Endothelial cell (in vitro differentiated cells): ENCODE results near the gene SASS6. TPM values are rescaled to one million over a fixed set of nuclear protein-coding genes. Genes with fewer than 3 reads are reported as not detected.

Experiments used
- DNase-seq: peaks from one replicate; pipeline ENCODE4 v3.0.0; 2021; ENCODE audit warnings: low spot score
- H3K27ac Mint-ChIP-seq: one replicate; pipeline ENCODE4 v1.8.0; 2021; ENCODE audit warnings: mixed read lengths, inconsistent platforms; ENCODE audit not compliant: unreplicated experiment
- H3K27me3 Mint-ChIP-seq: one replicate; pipeline ENCODE4 v1.8.0; 2021; ENCODE audit warnings: mild to moderate bottlenecking, moderate library complexity, mixed read lengths, inconsistent platforms; ENCODE audit not compliant: unreplicated experiment
- H3K36me3 Mint-ChIP-seq: one replicate; pipeline ENCODE4 v1.8.0; 2021; ENCODE audit warnings: mild to moderate bottlenecking, low read depth, mixed read lengths, inconsistent platforms; ENCODE audit not compliant: unreplicated experiment
- H3K4me1 Mint-ChIP-seq: one replicate; pipeline ENCODE4 v1.8.0; 2021; ENCODE audit warnings: mild to moderate bottlenecking, mixed read lengths, inconsistent platforms; ENCODE audit not compliant: unreplicated experiment
- H3K4me3 Mint-ChIP-seq: one replicate; pipeline ENCODE4 v1.8.0; 2021; ENCODE audit warnings: mild to moderate bottlenecking, mixed read lengths, inconsistent platforms; ENCODE audit not compliant: unreplicated experiment
- H3K9me3 Mint-ChIP-seq: one replicate; pipeline ENCODE4 v1.8.0; 2021; ENCODE audit warnings: mixed read lengths, inconsistent platforms; ENCODE audit not compliant: unreplicated experiment
- CTCF ChIP-seq: fragments of 200-600 bp; sonication (generic); IDR thresholded peaks from one replicate; pipeline ENCODE4 v1.5.0; 2021; ENCODE audit warnings: antibody characterized with exemption; ENCODE audit not compliant: unreplicated experiment
- total RNA-seq: library from RNA; stranded (reverse); fragmentation: NEBNext Ultra II Directional; extraction: Animal tissue kit (Norgen Biotek cat#: 25700); gene quantifications from one replicate; pipeline ENCODE4 v1.2.1, GENCODE V29; 2021; ENCODE audit not compliant: unreplicated experiment

Gene SASS6
- total RNA-seq, 1 donor from 2014 or later, result 6.1 TPM

- H3K27ac Mint-ChIP-seq, result no peak overlapping the region
- H3K4me3 Mint-ChIP-seq, result no peak overlapping the region
- no peaks in the 10 kb centered on the region for H3K9me3 Mint-ChIP-seq
Measured at GRCh38 chr1:100122177-100122576, 10.6 kb downstream of the SASS6 start.

GRCh38 chr1:100115524-100115923 is 17.2 kb downstream of the SASS6 start:
- Mint-ChIP-seq H3K27ac (no peak overlapping the region), H3K27me3 (no peaks in the 10 kb centered on the region), H3K36me3 (peaks cover 7% of the 10 kb centered on the region), H3K9me3 (no peaks in the 10 kb centered on the region), H3K4me3 (no peak overlapping the region), H3K4me1 (no peaks in the 10 kb centered on the region)
- no peak for TF ChIP-seq CTCF
- DNase-seq, result no peak

More at GRCh38 chr1:100122177-100122576, 10.6 kb downstream of the SASS6 start:
- no peaks in the 10 kb centered on the region for H3K4me1 Mint-ChIP-seq
- H3K27me3 Mint-ChIP-seq, result peaks cover 2% of the 10 kb centered on the region
- DNase-seq, result no peak
- TF ChIP-seq CTCF, result no peak
- H3K36me3 Mint-ChIP-seq, result no peaks in the 10 kb centered on the region

GRCh38 chr1:100109554-100110066 is 23.1 kb downstream of the SASS6 start:
- peaks cover 7% of the 10 kb centered on the region for H3K36me3 Mint-ChIP-seq
- TF ChIP-seq CTCF, result no peak
- H3K9me3 Mint-ChIP-seq, result no peaks in the 10 kb centered on the region
- DNase-seq, result no peak
- no peak overlapping the region for H3K27ac Mint-ChIP-seq
- no peaks in the 10 kb centered on the region for H3K4me1 Mint-ChIP-seq
- no peaks in the 10 kb centered on the region for H3K27me3 Mint-ChIP-seq
- H3K4me3 Mint-ChIP-seq, result no peak overlapping the region

GRCh38 chr1:100107696-100108095 is 25.0 kb downstream of the SASS6 start:
- TF ChIP-seq CTCF, result no peak
- Mint-ChIP-seq H3K4me3 (no peak overlapping the region), H3K27me3 (no peaks in the 10 kb centered on the region), H3K27ac (peak overlapping the region; percentile 84), H3K36me3 (peaks cover 12% of the 10 kb centered on the region), H3K9me3 (no peaks in the 10 kb centered on the region), H3K4me1 (no peaks in the 10 kb centered on the region)
- no peak for DNase-seq

- H3K27ac Mint-ChIP-seq, result no peak overlapping the region
- H3K4me3 Mint-ChIP-seq, result no peak overlapping the region
- H3K9me3 Mint-ChIP-seq, result no peaks in the 10 kb centered on the region
- peaks cover 19% of the 10 kb centered on the region for H3K36me3 Mint-ChIP-seq
- no peak for DNase-seq
- H3K4me1 Mint-ChIP-seq, result no peaks in the 10 kb centered on the region
- H3K27me3 Mint-ChIP-seq, result no peaks in the 10 kb centered on the region
- TF ChIP-seq CTCF, result no peak
Measured at GRCh38 chr1:100101564-100101963, 31.2 kb downstream of the SASS6 start.
